Superior temporal gyrus (tissue), 1 donor: ENCODE measurements around the gene POLL.
"Not testable (repeated sequence)": the region's sequence is repeated elsewhere in the genome, so short reads cannot be mapped to it uniquely, and the experiment has no call there.

Experiments
- DNase-seq: peaks from one replicate; pipeline ENCODE4 v3.0.0-alpha.2; 2016; ENCODE audit errors: extremely low spot score

Gene POLL

GRCh38 chr10:101587725-101588653 is at the start of gene POLL, which contains the start of gene DPCD:
TSS of gene POLL (minus strand) at chr10:101588257. CDS start at chr10:101587360, 897 bp downstream.
TSS of gene DPCD (plus strand) at chr10:101588321. CDS start at chr10:101588337, 16 bp downstream.
- DNase-seq = peak; percentile 99

DNA sequence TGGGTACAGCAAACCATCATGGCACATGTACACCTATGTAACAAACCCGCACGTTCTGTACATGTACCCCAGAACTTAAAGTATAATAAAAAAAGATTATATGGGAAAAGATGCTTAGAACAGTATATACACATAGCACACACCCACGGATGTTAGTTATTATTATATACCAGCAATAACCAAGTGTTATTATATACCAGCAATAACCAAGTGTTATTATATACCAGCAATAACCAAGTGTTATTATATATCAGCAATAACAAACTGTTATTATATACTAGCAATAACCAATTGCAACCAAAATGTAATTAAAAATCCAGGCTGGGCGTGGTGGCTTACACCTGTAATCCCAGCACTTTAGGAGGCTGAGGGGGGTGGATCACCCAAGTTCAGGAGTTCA is 45.5 kb upstream of the POLL start:
- not testable (repeated sequence) for DNase-seq

DNA sequence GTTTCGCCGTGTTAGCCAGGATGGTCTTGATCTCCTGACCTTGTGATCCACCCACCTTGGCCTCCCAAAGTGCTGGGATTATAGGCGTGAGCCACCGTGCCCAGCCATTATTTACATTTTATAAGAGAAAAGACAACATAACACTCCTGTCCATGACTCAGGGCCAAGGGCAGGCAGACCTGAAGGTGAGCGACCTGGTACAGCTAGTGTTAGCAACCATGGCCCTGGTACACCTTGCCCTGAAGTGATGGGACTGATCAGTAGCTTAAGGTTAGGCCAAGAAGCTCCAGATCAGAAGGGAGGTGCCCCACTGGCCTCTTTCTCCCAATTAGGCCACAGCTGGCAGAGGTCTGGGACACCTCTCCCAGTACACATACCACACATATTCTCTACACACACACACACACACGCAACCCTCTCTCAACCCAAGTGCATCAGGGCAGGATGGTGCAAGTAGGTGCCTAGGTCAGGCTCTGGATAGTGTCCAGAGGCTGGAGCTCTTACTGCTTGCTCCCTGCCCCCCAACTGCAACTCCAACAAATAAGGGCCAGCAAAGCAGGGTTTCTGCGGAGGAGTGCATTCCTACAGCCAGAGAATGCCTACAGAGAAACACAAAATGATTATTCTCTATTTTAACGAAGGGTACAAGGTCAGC is 43.9 kb upstream of the POLL start:
- DNase-seq = no peak

GRCh38 chr10:101630633-101630920 is 42.5 kb upstream of the POLL start:
- DNase-seq = no peak

GRCh38 chr10:101629837-101630632 is 42.0 kb upstream of the POLL start:
- peak; percentile 75 for DNase-seq

DNA sequence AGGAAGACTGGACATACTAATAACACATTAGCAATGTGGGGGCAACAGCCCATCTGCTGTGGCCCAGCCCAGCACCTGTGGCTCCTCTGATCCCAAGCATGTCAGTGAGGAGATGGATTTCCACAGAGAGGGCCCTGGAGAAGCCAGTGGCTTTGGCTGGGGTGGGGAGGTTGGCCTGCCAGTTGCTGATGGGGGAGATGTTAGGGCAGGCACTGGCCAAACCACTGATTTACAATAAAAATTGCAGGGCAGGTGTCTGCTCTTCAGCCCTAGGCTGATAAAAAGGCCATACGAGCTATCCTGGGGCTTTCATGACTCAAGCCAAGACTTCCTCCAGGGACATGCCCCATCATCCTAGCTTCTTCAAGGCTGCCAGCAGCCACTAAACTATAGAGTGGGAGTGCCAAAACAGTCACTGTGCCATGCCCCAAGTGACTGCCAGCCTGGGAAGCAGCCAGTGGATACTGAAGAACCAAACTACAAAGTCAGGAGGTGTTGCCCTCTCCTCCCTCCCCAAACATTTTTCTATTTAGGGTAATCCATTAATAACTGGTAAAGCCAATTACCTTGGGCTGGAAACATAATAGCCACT is 37.9 kb upstream of the POLL start:
- DNase-seq = no peak

DNA sequence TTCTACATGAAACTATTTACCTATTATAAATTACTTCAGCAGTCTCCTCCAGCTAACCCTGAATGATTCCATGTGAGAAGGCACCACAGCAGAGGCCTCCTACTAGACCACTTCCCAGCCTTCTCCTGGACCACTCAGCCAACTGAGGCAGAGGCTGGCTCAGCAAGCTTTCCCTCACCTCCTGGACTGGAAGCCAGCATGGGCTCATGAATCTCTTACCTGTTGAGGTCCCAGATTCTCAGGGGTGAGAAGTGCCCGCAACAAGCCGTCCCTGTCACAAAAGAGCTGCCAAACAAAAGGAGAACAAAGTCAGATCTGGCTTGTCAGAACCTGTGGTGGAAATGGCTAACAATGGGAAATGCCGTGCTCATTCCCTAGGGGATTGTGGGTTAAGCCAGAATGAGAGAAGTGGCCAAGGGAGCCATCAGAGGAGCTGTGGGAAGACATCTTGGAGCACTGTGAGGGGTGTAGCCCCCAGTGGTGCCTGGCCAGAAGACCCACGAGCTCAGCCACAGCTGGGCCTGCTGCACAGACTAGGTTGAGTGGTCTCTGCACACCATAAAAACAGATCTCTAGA is 36.6 kb upstream of the POLL start:
- no peak for DNase-seq

GRCh38 chr10:101623528-101623927 is 35.5 kb upstream of the POLL start:
- no peak for DNase-seq

GRCh38 chr10:101619983-101620382 is 31.9 kb upstream of the POLL start:
- DNase-seq = no peak

DNA sequence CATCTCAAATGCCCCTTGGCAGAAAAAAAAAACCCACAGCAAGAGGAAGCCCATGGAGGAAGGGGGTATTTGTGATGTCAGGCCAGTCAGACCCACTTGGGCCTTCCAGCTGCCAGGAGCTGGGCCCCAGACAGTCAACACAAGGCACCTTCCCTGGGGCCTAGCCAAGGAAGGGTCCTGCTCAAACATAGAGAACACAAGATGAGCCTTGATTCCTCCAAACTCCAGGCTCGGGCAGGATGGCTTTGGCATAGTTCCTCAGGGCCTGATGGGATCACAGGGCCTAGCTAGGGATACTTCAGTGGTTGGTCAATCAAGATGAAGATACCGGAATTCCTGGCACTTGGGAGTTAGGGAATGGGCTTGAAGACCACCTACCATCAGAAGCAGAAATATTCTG is 30.8 kb upstream of the POLL start:
- no peak for DNase-seq

DNA sequence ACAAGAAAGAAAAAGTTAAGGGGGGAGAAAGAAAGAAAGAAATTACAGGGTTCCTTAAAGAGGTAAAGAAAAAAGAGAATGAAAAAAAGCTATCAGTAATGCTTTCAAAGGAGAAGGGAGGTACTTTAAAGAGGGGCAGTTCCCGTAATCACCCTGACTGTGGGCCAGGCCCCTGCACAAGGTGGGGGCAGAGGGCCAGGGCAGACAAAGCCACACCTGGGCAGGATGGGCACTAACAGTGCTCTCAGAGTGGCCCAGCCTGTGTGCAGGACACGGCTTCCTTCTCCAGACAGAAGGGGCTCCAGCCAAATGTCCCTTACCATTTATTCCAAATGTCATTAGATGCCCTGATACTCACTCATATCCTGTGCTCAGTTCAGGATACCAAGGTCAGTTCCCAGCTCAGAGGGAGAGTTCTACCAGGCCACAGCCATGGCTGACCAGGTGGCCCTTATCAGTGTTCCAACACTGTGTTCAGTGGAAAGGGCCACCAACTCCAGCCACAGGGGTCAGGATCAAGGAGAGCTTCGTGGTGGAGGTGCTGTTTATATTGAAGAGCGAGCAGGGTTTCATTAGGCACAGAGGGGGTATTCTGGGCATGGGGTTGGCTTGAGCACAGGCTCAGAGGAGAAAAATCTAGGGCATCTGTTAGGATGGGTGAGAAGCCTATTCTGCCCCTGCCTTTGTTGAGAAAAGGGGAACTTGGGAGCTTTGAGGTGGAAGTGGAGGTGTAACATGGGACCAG is 29.9 kb upstream of the POLL start:
- DNase-seq = no peak

GRCh38 chr10:101617102-101617823 is 29.2 kb upstream of the POLL start:
- no peak for DNase-seq

- no peak for DNase-seq
These were observed 28.5 kb upstream of the POLL start for GRCh38 chr10:101616415-101617101.

DNA sequence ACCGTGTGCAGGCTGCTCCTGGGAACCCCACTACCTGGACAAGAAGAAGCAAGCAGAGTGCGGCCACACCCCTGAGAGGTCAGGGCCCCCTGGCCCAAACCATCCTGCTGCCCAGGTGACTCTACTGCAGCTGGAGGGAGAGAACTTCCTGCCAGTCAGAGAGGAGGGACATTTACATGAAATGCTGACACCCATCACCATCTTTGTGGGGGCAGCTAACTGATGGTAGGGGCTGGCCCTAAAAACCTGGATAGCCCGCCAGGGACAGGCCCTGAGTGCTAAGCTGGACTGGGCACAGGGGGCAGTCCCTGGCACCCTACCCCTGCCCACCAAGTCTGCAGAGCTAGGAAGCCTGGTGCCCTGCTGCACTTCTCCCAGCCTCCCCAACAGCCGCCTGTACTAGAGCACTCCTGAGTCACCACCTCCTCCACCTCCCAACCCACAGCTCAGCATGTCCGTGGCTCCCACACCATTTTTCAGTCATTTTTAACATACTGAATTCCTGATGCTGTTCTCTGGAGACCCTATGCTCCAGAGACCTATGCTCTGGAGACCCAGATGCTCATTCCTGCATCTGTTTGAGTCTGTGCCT is 27.6 kb upstream of the POLL start:
- DNase-seq = no peak

DNA sequence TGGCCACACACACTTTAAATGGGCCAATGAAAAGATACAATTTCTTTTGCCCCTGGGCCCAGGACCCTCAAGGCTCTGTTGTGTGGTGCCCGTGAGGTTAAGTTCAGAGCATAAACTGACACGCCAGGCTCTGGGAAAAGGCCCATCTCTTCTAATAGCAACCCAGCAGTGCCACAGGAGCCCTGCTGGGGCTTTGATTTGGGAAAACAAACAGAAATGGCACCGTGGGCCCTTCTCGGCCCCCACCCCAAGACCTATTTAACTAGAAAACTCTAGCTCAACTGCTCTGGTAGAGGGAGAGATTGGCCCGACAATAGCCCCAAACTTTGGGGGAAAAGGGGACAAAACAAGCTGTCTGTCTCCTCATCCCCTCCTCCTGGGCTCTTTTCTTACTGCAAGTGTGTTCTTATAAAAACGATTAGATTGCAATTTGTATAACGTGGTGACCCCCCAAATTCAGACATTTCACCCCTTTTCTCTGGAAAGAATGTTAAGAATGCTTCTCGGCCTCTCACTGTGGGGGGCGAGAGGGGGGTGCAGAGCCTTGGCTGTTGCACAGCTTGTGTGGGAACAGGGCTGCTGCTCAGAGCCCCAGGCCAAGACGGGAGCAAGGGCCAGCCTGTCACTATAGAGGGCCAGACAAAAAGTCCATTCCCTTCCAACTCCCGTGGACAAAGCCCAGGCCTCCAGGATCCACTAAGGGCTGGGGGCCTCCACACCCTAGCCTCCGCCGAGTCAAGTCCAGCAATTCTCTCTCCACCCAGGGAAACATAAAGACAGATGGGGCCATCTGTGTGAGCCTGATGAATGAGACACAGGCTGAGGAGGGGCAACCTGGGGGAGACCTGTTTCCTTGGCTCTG is 26.8 kb upstream of the POLL start:
- no peak for DNase-seq

- DNase-seq = no peak
These were observed 25.6 kb upstream of the POLL start for GRCh38 chr10:101613646-101614045.

- no peak for DNase-seq
These were observed 24.8 kb upstream of the POLL start for GRCh38 chr10:101612872-101613271.

DNA sequence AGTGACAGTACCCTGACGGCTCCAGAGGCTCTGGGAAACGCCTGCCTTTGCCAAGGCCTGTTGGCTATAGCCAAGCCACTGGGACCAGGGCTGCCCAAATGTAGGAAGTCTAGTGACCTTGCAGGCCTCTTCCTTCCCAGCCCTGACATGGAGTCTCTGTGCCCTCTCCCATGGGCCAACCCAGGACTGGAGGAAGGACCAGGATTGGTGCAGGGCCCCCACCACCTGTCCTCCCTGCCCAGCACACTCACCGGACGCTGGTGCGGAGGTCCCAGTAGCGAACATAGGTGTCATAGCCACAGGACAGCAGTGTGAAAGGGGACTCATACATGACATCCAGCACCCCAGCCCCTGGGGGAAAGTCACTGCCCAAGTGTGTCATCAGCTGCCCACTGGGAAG is 24.0 kb upstream of the POLL start:
- no peak for DNase-seq
